Measurements from ENCODE around the gene NUP93. TPM values are rescaled to one million over a fixed set of nuclear protein-coding genes. Genes with fewer than 3 reads are reported as not detected.
A peak's percentile ranks its signal among the peaks of the same experiment; 100 is the strongest.

The NUP93 gene
- total RNA-seq, 1 experiment from 2014 or later = 144 TPM

DNA sequence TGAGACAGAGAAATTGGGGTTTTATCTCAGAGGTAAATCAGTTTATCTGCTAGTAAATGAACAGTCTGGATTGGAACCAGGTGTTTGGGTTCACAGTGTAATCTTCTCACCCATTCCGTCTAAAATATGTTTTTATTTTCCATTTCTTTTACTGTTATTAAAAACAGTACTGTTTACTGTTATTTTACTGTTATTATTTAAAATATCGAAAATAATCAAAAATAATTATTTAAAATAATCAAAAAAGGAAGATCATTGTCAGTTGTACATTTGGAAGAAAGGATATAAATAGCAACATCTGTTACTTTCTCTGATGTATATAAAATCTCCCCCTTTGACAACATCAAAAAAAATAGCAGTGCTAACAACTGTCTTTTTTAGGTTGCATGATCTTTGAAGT is 11.5 kb downstream of the NUP93 start:
- Histone ChIP-seq H3K27ac (ENCODE audit: low read depth, low read length) (no peak overlapping the region), H3K4me3 (replicated peaks in 1 of 2; ENCODE audit: low read depth in 1 of 2, low read length in 2 of 2) (no peak overlapping the region), H3K9ac (ENCODE audit: low read length) (no peak overlapping the region), H2AFZ (ENCODE audit: low read depth, low read length, poor library complexity, severe bottlenecking) (no peak overlapping the region), H3K9me3 (ENCODE audit: control insufficient read depth in 1 of 2, insufficient read depth in 1 of 2, low read depth in 1 of 2, low read length in 2 of 2) (no peaks in the 10 kb centered on the region), H4K20me1 (ENCODE audit: insufficient read depth) (peaks cover 8% of the 10 kb centered on the region; the same call in 1 of the 2 replicates), H3K27me3 (ENCODE audit: insufficient read depth, low read length) (no peaks in the 10 kb centered on the region), H3K4me2 (ENCODE audit: low read length) (no peak overlapping the region), H3K4me1 (ENCODE audit: control insufficient read depth in 1 of 2, insufficient read depth in 2 of 2, low read length in 2 of 2) (peaks cover 0 to 17% of the 10 kb centered on the region in 2 experiments; a peak in 2 of 4 replicates), H3K79me2 (ENCODE audit: insufficient read depth, low read length) (peaks cover 79% of the 10 kb centered on the region), H3K36me3 (ENCODE audit: control insufficient read depth in 1 of 2, insufficient read depth in 2 of 2, low read length in 2 of 2) (no peaks in the 10 kb centered on the region), H3K9me2 (ENCODE audit: insufficient read depth) (no peaks in the 10 kb centered on the region)
- RAD21 ChIA-PET (ENCODE audit: low non-redundant PET in 1 of 2, low total read pairs in 2 of 2, uncharacterized antibody in 2 of 2, unreplicated experiment in 2 of 2) = no interaction called here
- no peak for DNase-seq (ENCODE audit: low read depth, low spot score)
- BruUV-seq (replicated peaks) = no TSS peak
- POLR2A ChIA-PET = no interaction called here
- TF ChIP-seq CBX3 (IDR thresholded peaks at IDR 0.05; ENCODE audit: low read depth) (no peak), SRF (IDR thresholded peaks at IDR 0.05; ENCODE audit: low read depth) (no peak), CEBPB (IDR thresholded peaks at IDR 0.05; ENCODE audit: low read depth) (no peak)
- ATAC-seq = no peak
- intact Hi-C loops (cut with micrococcal nuclease) = no loop called here
- CTCF ChIA-PET = no interaction called here

DNA sequence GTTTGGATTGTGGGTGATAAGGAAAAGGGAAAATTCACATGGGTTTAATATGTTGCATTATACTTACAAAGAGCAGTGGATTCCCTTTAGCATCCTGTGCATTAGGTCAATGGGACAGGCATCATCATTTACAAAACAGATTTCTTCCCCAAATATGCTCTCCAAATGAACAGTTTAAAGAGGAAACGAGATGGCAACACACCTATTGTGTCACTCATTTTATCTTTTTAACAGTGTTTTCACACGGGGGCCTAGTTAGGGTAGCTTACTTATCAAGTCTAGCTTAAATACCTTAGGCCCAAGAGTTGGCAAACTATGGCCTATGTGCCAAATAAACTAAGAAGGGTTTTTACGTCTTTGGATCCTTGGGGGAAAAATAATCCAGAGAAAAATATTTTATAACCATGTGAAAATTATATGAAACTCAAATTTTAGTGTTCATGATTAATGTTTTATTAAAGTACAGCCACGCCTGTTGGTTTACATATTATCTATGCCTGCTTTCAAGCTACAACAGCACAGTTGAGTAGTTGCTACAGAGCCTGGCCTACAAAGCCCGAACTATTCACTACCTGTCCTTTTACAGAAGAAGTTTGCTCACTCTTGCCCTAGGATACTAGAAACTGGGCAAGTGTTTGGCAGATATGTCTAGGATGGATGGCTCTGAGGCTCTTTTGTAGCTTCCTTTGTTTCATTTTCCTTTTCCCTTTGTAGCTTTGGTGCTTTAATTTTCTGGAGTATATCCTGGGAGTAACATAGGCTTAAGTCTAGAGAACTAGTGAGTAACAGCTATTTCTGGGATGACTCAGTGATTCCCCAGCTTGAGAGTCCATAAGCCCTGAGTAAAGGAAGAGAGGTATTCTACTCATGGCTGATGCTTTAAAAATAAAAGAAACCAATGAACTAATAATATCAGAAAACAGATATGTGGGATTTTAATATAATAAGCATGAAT is 12.4 kb downstream of the NUP93 start:
- Histone ChIP-seq H2AFZ (ENCODE audit: low read depth, low read length, poor library complexity, severe bottlenecking) (no peak overlapping the region), H3K79me2 (ENCODE audit: insufficient read depth, low read length) (peaks cover 77% of the 10 kb centered on the region), H3K9me3 (ENCODE audit: control insufficient read depth in 1 of 2, insufficient read depth in 1 of 2, low read depth in 1 of 2, low read length in 2 of 2) (no peaks in the 10 kb centered on the region), H3K9me2 (ENCODE audit: insufficient read depth) (no peaks in the 10 kb centered on the region), H4K20me1 (ENCODE audit: insufficient read depth) (peaks cover 8% of the 10 kb centered on the region; the same call in 1 of the 2 replicates), H3K9ac (ENCODE audit: low read length) (no peak overlapping the region), H3K27ac (ENCODE audit: low read depth, low read length) (peak overlapping the region; percentile 38; the same call in 1 of the 2 replicates), H3K27me3 (ENCODE audit: insufficient read depth, low read length) (no peaks in the 10 kb centered on the region), H3K36me3 (ENCODE audit: control insufficient read depth in 1 of 2, insufficient read depth in 2 of 2, low read length in 2 of 2) (no peaks in the 10 kb centered on the region), H3K4me1 (ENCODE audit: control insufficient read depth in 1 of 2, insufficient read depth in 2 of 2, low read length in 2 of 2) (peaks cover 0 to 17% of the 10 kb centered on the region in 2 experiments; a peak in 2 of 4 replicates), H3K4me3 (replicated peaks in 1 of 2; ENCODE audit: low read depth in 1 of 2, low read length in 2 of 2) (no peak overlapping the region), H3K4me2 (ENCODE audit: low read length) (peak overlapping the region; percentile 43)
- ChIA-PET CTCF (no interaction called here), POLR2A (interaction anchor here (1.1 kb wide), 1 partner anchor 134 kb away, joined by 3 read pairs; the partner anchor contains the start of gene MT2A), RAD21 (ENCODE audit: low non-redundant PET in 1 of 2, low total read pairs in 2 of 2, uncharacterized antibody in 2 of 2, unreplicated experiment in 2 of 2) (no interaction called here)
- ATAC-seq (peak; percentile 74), DNase-seq (ENCODE audit: low read depth, low spot score) (peak; percentile 22)
- intact Hi-C loops (cut with micrococcal nuclease) = no loop called here
- BruUV-seq (replicated peaks) = no TSS peak
- TF ChIP-seq, protein P1, sequence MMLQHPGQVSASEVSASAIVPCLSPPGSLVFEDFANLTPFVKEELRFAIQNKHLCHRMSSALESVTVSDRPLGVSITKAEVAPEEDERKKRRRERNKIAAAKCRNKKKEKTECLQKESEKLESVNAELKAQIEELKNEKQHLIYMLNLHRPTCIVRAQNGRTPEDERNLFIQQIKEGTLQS (IDR thresholded peaks at IDR 0.05) = no peak
- TF ChIP-seq FOSL1 (IDR thresholded peaks at IDR 0.05; ENCODE audit: low read depth) = peak; percentile 56
- TF ChIP-seq JUND (IDR thresholded peaks at IDR 0.05) = peak; percentile 21; the same call in 1 of the 2 replicates
- TF ChIP-seq SP1 (IDR thresholded peaks at IDR 0.05; ENCODE audit: low read depth) = 0 out of 2 replicates have a peak, but pooled peaks have one; percentile 3
- no peak for TF ChIP-seq TCF7L2 (IDR thresholded peaks at IDR 0.05; ENCODE audit: borderline replicate concordance, extremely low read depth, insufficient read depth, insufficient read length)
- TF ChIP-seq, protein P2, sequence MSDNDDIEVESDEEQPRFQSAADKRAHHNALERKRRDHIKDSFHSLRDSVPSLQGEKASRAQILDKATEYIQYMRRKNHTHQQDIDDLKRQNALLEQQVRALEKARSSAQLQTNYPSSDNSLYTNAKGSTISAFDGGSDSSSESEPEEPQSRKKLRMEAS (IDR thresholded peaks at IDR 0.05) = no peak
- TF ChIP-seq RAD21 (IDR thresholded peaks at IDR 0.05; ENCODE audit: low read depth) = no peak
- no peak for TF ChIP-seq EGR1 (IDR thresholded peaks at IDR 0.05; ENCODE audit: low read depth)
- TF ChIP-seq, protein P3, sequence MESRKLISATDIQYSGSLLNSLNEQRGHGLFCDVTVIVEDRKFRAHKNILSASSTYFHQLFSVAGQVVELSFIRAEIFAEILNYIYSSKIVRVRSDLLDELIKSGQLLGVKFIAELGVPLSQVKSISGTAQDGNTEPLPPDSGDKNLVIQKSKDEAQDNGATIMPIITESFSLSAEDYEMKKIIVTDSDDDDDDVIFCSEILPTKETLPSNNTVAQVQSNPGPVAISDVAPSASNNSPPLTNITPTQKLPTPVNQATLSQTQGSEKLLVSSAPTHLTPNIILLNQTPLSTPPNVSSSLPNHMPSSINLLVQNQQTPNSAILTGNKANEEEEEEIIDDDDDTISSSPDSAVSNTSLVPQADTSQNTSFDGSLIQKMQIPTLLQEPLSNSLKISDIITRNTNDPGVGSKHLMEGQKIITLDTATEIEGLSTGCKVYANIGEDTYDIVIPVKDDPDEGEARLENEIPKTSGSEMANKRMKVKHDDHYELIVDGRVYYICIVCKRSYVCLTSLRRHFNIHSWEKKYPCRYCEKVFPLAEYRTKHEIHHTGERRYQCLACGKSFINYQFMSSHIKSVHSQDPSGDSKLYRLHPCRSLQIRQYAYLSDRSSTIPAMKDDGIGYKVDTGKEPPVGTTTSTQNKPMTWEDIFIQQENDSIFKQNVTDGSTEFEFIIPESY (IDR thresholded peaks at IDR 0.05; ENCODE audit: extremely low read depth, insufficient replicate concordance, low read length) = no peak
- TF ChIP-seq, protein P4, sequence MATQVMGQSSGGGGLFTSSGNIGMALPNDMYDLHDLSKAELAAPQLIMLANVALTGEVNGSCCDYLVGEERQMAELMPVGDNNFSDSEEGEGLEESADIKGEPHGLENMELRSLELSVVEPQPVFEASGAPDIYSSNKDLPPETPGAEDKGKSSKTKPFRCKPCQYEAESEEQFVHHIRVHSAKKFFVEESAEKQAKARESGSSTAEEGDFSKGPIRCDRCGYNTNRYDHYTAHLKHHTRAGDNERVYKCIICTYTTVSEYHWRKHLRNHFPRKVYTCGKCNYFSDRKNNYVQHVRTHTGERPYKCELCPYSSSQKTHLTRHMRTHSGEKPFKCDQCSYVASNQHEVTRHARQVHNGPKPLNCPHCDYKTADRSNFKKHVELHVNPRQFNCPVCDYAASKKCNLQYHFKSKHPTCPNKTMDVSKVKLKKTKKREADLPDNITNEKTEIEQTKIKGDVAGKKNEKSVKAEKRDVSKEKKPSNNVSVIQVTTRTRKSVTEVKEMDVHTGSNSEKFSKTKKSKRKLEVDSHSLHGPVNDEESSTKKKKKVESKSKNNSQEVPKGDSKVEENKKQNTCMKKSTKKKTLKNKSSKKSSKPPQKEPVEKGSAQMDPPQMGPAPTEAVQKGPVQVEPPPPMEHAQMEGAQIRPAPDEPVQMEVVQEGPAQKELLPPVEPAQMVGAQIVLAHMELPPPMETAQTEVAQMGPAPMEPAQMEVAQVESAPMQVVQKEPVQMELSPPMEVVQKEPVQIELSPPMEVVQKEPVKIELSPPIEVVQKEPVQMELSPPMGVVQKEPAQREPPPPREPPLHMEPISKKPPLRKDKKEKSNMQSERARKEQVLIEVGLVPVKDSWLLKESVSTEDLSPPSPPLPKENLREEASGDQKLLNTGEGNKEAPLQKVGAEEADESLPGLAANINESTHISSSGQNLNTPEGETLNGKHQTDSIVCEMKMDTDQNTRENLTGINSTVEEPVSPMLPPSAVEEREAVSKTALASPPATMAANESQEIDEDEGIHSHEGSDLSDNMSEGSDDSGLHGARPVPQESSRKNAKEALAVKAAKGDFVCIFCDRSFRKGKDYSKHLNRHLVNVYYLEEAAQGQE (IDR thresholded peaks at IDR 0.05; ENCODE audit: low read depth) = no peak

Data from HCT116 (cell line).